Spleen (tissue), 11 donors: ENCODE measurements around the gene OR2T35. TPM values are rescaled to one million over a fixed set of nuclear protein-coding genes. Genes with fewer than 3 reads are reported as not detected.

Experiments
- DNase-seq: peaks from one replicate; pipeline ENCODE4 v3.0.0-alpha.2; 2020
- H3K27ac ChIP-seq, 8 donors: fragments of 200-600 bp; sonication (generic) in 7 of 8; 1 replicate in 4 of 8; 2 replicates in 4 of 8; pipeline versions ENCODE4 v1.5.0 to v1.8.0; 2016 to 2021; ENCODE audit warnings: inconsistent platforms in 4 of 8, mild to moderate bottlenecking in 4 of 8, moderate library complexity in 1 of 8
- H3K27me3 ChIP-seq, 7 donors: fragments of 200-600 bp; sonication (generic) in 6 of 7; replicated peaks in 1 of 7; 1 replicate in 4 of 7; 2 replicates in 3 of 7; pipeline versions ENCODE4 v1.5.0 to v1.8.0; 2016 to 2021; ENCODE audit warnings: inconsistent platforms in 3 of 7, mild to moderate bottlenecking in 1 of 7
- H3K36me3 ChIP-seq, 6 donors: fragments of 200-600 bp; sonication (generic) in 5 of 6; 1 replicate in 4 of 6; 2 replicates in 2 of 6; pipeline versions ENCODE4 v1.5.0 to v1.8.0; 2016 to 2021; ENCODE audit warnings: inconsistent platforms in 2 of 6
- H3K4me1 ChIP-seq, 6 donors: fragments of 200-600 bp; sonication (generic) in 5 of 6; 1 replicate in 3 of 6; 2 replicates in 3 of 6; pipeline versions ENCODE4 v1.5.0 to v1.8.0; 2016 to 2021; ENCODE audit warnings: inconsistent platforms in 3 of 6
- H3K4me3 ChIP-seq, 8 donors: fragments of 200-600 bp; sonication (generic) in 7 of 8; 1 replicate in 4 of 8; 2 replicates in 4 of 8; pipeline versions ENCODE4 v1.5.0 to v1.8.0; 2016 to 2021; ENCODE audit warnings: inconsistent platforms in 4 of 8, mild to moderate bottlenecking in 4 of 8, moderate library complexity in 2 of 8
- H3K9me3 ChIP-seq, 8 donors: fragments of 200-600 bp; sonication (generic) in 7 of 8; 1 replicate in 4 of 8; 2 replicates in 4 of 8; pipeline versions ENCODE4 v1.5.0 to v1.8.0; 2016 to 2021; ENCODE audit warnings: inconsistent platforms in 4 of 8
- POLR2A ChIP-seq, 3 donors: fragments of 450-650 bp; IDR thresholded peaks; one replicate each; pipeline ENCODE4 v1.5.1; 2017; ENCODE audit warnings: antibody characterized with exemption in 3 of 3, mild to moderate bottlenecking in 1 of 3
- POLR2AphosphoS5 ChIP-seq, 3 donors: sonication (generic); formaldehyde crosslinking; IDR thresholded peaks; one replicate each; pipeline ENCODE4 v1.5.1; 2017; ENCODE audit warnings: antibody characterized with exemption in 3 of 3
- WGBS, 5 donors: extraction: QIAGEN DNeasy Blood & Tissue Kit in 3 of 5; methylation state at CpG; one replicate each; pipeline versions ENCODE4 v1.1.5 to v1.1.7; 2013 to 2018; 5-methylcytosine and 5-hydroxymethylcytosine counted together
- intact Hi-C: fragments of 100-400 bp; cut with DNase I; formaldehyde crosslinking; loops from one replicate; pipeline ENCODE4 v1.15.0; 2023; ENCODE audit warnings: low total_unique reads
- polyA plus RNA-seq, 3 donors: library from polyadenylated mRNA; stranded (reverse); fragments of 200-250 nt; gene quantifications; one replicate each; pipeline ENCODE4 v1.2.1, GENCODE V29; 2013
- total RNA-seq, 7 donors: library from RNA; depleted of rRNA in 3 of 7; stranded (reverse); fragments of >200 nt in 3 of 7; fragmentation: NEBNext Ultra II Directional in 4 of 7; extraction: Animal tissue kit (Norgen Biotek cat#: 25700) in 4 of 7; gene quantifications; one replicate each; pipeline versions ENCODE4 v1.1.0 to v1.2.1, GENCODE V29; 2016 to 2021
- TF ChIP-seq, protein P1 (sequence below), 11 experiments: fragments of 200-600 bp in 7 of 11; fragments of 450-650 bp in 4 of 11; sonication (generic) in 4 of 11; IDR thresholded peaks in 8 of 11; conservative IDR thresholded peaks in 3 of 11; 1 replicate in 7 of 11; 2 replicates in 4 of 11; pipeline versions ENCODE4 v1.4.0 to v1.8.0; 2016 to 2021; ENCODE audit warnings: antibody characterized with exemption in 11 of 11, inconsistent platforms in 4 of 11, mild to moderate bottlenecking in 1 of 11
- donor health status: healthy with polysubstance abuse.
- donor health status: DM: no; HTN: no; CAD: no; lungs with moderate emphysema.
- donor health status: DM: no; HTN: no; CAD: no.
- donor health status: Bipolar disorder and iron deficiency.
- donor health status: healthy.
- donor health status: DM: no; HTN: no; CAD: no.
- donor health status: DM: yes; HTN: yes; CAD: no.

Gene OR2T35
- total and polyA plus RNA-seq, 10 donors: 0.19 to 0.68 (median 0.34) TPM; not detected in 5

DNA sequence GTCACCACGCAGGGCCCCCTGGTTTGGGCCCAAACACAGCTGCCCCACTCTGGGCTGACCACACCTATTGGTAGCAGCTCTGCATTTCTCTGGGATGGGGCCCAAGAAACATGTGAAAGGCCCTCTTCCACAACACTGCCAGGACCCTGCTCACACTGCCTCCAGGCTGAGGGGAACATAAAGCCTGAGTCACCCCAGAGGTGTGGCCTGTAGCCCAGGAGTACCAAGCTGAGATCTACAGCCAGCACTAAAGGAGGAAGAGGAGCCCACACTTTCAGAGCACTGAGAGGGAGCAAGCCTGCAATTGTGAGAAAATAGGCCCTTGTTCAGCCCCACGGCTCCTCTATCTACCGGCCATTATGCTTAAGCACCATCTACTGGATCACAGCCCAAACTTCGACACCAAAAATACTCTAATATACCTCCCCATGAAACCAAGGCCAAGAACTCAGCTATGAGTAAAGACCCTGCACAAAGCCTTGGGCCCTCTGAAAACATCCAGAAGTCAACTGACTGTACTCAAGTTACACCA, 33.1 kb downstream of the OR2T35 start:
- no peak overlapping the region for H3K27ac ChIP-seq
- 80 to 89% (median 85%) methylated on average over 1 to 4 of the region's 4 CpGs for WGBS, 5 donors
- H3K4me1 ChIP-seq: no peaks in the 10 kb centered on the region
- no peaks in the 10 kb centered on the region for H3K27me3 ChIP-seq
- DNase-seq: no peak
- TF ChIP-seq, protein P1, sequence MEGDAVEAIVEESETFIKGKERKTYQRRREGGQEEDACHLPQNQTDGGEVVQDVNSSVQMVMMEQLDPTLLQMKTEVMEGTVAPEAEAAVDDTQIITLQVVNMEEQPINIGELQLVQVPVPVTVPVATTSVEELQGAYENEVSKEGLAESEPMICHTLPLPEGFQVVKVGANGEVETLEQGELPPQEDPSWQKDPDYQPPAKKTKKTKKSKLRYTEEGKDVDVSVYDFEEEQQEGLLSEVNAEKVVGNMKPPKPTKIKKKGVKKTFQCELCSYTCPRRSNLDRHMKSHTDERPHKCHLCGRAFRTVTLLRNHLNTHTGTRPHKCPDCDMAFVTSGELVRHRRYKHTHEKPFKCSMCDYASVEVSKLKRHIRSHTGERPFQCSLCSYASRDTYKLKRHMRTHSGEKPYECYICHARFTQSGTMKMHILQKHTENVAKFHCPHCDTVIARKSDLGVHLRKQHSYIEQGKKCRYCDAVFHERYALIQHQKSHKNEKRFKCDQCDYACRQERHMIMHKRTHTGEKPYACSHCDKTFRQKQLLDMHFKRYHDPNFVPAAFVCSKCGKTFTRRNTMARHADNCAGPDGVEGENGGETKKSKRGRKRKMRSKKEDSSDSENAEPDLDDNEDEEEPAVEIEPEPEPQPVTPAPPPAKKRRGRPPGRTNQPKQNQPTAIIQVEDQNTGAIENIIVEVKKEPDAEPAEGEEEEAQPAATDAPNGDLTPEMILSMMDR (IDR thresholded peaks at IDR 0.05 in 8 of 11, conservative IDR thresholded peaks at IDR 0.05 in 3 of 11): no peak
- TF ChIP-seq POLR2AphosphoS5 (IDR thresholded peaks at IDR 0.05) (no peak), POLR2A (IDR thresholded peaks at IDR 0.05) (no peak)
- no peaks in the 10 kb centered on the region for H3K9me3 ChIP-seq
- no peaks in the 10 kb centered on the region for H3K36me3 ChIP-seq
- intact Hi-C loops: no loop called here
- no peak overlapping the region for H3K4me3 ChIP-seq

DNA sequence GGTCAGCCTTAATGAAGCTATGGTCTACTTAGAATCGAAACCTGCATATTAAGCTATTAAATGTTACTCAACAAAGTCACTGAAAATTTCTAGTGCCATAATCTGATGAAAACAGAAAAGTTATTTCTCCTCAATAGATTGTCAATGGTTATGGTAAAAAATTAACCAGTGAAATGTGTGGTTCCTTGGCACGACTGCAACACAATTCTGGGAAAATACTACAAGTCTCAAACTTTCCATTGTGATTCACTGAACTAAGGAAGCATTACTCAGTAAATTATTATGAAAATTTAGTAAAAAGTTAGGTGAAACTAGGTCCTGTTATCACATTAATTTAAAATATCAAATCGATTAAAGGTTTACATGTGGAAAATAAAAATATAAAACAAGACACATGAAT, 34.8 kb downstream of the OR2T35 start:
- intact Hi-C loops: no loop called here
- no peaks in the 10 kb centered on the region for H3K36me3 ChIP-seq
- no peak overlapping the region for H3K4me3 ChIP-seq
- 46 to 57% (median 53%) methylated on average over 3 of the region's 3 CpGs for WGBS, 5 donors
- no peaks in the 10 kb centered on the region for H3K27me3 ChIP-seq
- TF ChIP-seq POLR2A (IDR thresholded peaks at IDR 0.05): no peak
- no peaks in the 10 kb centered on the region for H3K4me1 ChIP-seq
- H3K27ac ChIP-seq: no peak overlapping the region
- no peak for DNase-seq
- no peaks in the 10 kb centered on the region for H3K9me3 ChIP-seq

DNA sequence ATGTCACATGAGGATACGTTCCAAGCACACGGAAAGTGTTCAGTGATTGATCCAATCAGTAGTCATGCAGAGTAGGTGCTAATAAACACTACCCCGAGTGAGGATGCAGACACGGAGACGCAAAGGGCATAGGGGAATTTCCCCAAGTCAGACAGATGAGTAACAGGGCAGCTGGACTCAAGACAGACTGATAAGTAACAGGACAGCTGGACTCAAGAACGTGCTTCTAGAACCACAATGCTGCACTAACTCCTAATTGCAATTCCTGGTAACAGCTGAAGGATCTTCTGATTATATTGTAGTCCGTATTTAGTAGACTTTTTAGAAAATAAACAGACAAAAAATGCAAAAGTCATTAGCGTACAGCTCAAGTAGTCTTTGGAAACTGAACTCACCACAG, 45.7 kb downstream of the OR2T35 start:
- DNase-seq: no peak
- H3K27ac ChIP-seq: no peak overlapping the region
- no peaks in the 10 kb centered on the region for H3K9me3 ChIP-seq
- WGBS, 5 donors: 76 to 87% (median 84%) methylated on average over 8 of the region's 8 CpGs
- TF ChIP-seq, protein P1 (IDR thresholded peaks at IDR 0.05 in 8 of 11, conservative IDR thresholded peaks at IDR 0.05 in 3 of 11): no peak
- TF ChIP-seq POLR2A (IDR thresholded peaks at IDR 0.05): no peak
- TF ChIP-seq POLR2AphosphoS5 (IDR thresholded peaks at IDR 0.05): no peak
- intact Hi-C loops: no loop called here
- H3K4me3 ChIP-seq: no peak overlapping the region
- no peaks in the 10 kb centered on the region for H3K4me1 ChIP-seq
- no peaks in the 10 kb centered on the region for H3K27me3 ChIP-seq
- H3K36me3 ChIP-seq: no peaks in the 10 kb centered on the region

DNA sequence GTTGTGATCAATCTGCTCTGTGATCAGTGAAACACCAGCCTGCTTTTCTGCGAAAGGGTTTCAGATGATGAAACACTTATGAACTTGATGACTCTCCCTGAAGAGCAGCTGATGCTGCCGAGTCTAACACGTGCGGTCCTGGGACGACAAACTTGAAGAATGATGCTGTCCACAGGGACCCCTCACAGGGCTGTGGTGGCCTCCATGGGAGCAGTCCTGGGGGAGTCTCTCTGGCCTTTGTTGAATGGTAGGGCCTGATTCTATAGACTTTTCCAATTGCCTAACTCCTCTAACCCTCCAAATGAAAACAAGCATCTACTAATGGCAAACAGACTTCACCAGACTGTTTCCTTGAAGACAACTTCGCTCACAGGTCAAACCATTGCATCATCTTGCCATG, 47.5 kb downstream of the OR2T35 start, which contains the start of gene OR2T10:
Gene OR2T10 (minus strand): TSS at position 112 of the 400 bp plus-strand sequence. CDS start 3,932 bp downstream, outside the sequence.
- Histone ChIP-seq H3K4me1 (no peaks in the 10 kb centered on the region), H3K36me3 (no peaks in the 10 kb centered on the region)
- 84 to 93% (median 90%) methylated on average over 6 of the region's 6 CpGs for WGBS, 5 donors

More for the DNA sequence above, 47.5 kb downstream of the OR2T35 start, which contains the start of gene OR2T10:
- Histone ChIP-seq H3K27me3 (no peaks in the 10 kb centered on the region), H3K27ac (no peak within 1 kb of the TSS), H3K4me3 (no peak within 1 kb of the TSS), H3K9me3 (no peaks in the 10 kb centered on the region)
- intact Hi-C loops: no loop called here
- TF ChIP-seq POLR2AphosphoS5 (IDR thresholded peaks at IDR 0.05): no peak
- TF ChIP-seq POLR2A (IDR thresholded peaks at IDR 0.05): no peak
- TF ChIP-seq, protein P1 (IDR thresholded peaks at IDR 0.05 in 8 of 11, conservative IDR thresholded peaks at IDR 0.05 in 3 of 11): no peak
- DNase-seq: no peak
